HepG2 (cell line): ENCODE results near the gene TPPP2. TPM values are rescaled to one million over a fixed set of nuclear protein-coding genes. Genes with fewer than 3 reads are reported as not detected.

Experiments used
- ARNT ChIP-seq: fragments of 450-650 bp; IDR thresholded peaks from 2 replicates; pipeline ENCODE4 v1.6.1; 2017
- ARNT2 ChIP-seq: sonication (generic); formaldehyde crosslinking; IDR thresholded peaks from 2 replicates; pipeline ENCODE4 v1.8.0; 2022; ENCODE audit warnings: mild to moderate bottlenecking, low read depth, missing genetic modification reagents, moderate library complexity
- ETV6 ChIP-seq: sonication (generic); formaldehyde crosslinking; conservative IDR thresholded peaks from 2 replicates; pipeline ENCODE4 v1.4.0; 2020; ENCODE audit warnings: missing genetic modification reagents
- HDAC2 ChIP-seq: sonication (generic); formaldehyde crosslinking; IDR thresholded peaks from 2 replicates; pipeline ENCODE4 v1.4.0; 2020; ENCODE audit warnings: missing genetic modification reagents
- HES4 ChIP-seq: sonication (generic); formaldehyde crosslinking; IDR thresholded peaks from 2 replicates; pipeline ENCODE4 v1.9.0; 2021; ENCODE audit warnings: mild to moderate bottlenecking, missing genetic modification reagents, borderline replicate concordance
- MYC ChIP-seq: sonication (generic); formaldehyde crosslinking; IDR thresholded peaks from 2 replicates; pipeline ENCODE4 v1.9.0; 2021; ENCODE audit warnings: missing genetic modification reagents, borderline replicate concordance
- SALL1 ChIP-seq: sonication (generic); formaldehyde crosslinking; IDR thresholded peaks from 2 replicates; pipeline ENCODE4 v1.8.0; 2022; ENCODE audit warnings: mild to moderate bottlenecking, missing genetic modification reagents
- SIN3B ChIP-seq: fragments of 150-350 bp; IDR thresholded peaks from 2 replicates; pipeline ENCODE4 v1.6.1; 2014; ENCODE audit warnings: low read length
- SRY ChIP-seq: sonication (generic); formaldehyde crosslinking; IDR thresholded peaks from 2 replicates; pipeline ENCODE4 v1.8.0; 2022; ENCODE audit warnings: mild to moderate bottlenecking, missing genetic modification reagents
- ZKSCAN1 ChIP-seq: fragments of 150-350 bp; IDR thresholded peaks from 2 replicates; pipeline ENCODE4 v1.6.1; 2014; ENCODE audit warnings: low read length
- ZNF296 ChIP-seq: sonication (generic); formaldehyde crosslinking; conservative IDR thresholded peaks from 2 replicates; pipeline ENCODE4 v1.5.0; 2020; ENCODE audit warnings: mild to moderate bottlenecking, missing genetic modification reagents
- ZNF331 ChIP-seq: sonication (generic); formaldehyde crosslinking; IDR thresholded peaks from 2 replicates; pipeline ENCODE4 v1.4.0; 2020; ENCODE audit warnings: missing genetic modification reagents
- ZNF441 ChIP-seq: sonication (generic); formaldehyde crosslinking; IDR thresholded peaks from 2 replicates; pipeline ENCODE4 v1.7.0; 2021; ENCODE audit warnings: missing genetic modification reagents, borderline replicate concordance
- ZNF543 ChIP-seq: sonication (generic); formaldehyde crosslinking; IDR thresholded peaks from 2 replicates; pipeline ENCODE4 v1.4.0; 2020; ENCODE audit warnings: mild to moderate bottlenecking, missing genetic modification reagents
- polyA plus RNA-seq, 8 experiments: library from polyadenylated mRNA; depleted of rRNA in 3 of 8; stranded (reverse) in 7 of 8; unstranded in 1 of 8; fragments of >200 nt; fragmentation: Illumina TruSeq in 4 of 8; extraction: Trizol in 4 of 8; gene quantifications; 2 replicates each; pipeline versions ENCODE4 v1.2.1 to v1.2.3, GENCODE V29; 2011 to 2016; ENCODE audit warnings: low read depth in 4 of 8, missing spikeins in 1 of 8, mixed read lengths in 1 of 8; ENCODE audit not compliant: insufficient read depth in 1 of 8
- total RNA-seq, 5 experiments: library from RNA; depleted of rRNA; stranded (reverse); fragments of >200 nt; fragmentation: Illumina TruSeq; extraction: Trizol; gene quantifications; 2 replicates each; pipeline ENCODE4 v1.2.3, GENCODE V29; 2016; ENCODE audit warnings: low read depth in 1 of 5
- TF ChIP-seq, protein P1 (sequence below): sonication (generic); formaldehyde crosslinking; IDR thresholded peaks from 2 replicates; pipeline ENCODE4 v1.5.0; 2020; ENCODE audit warnings: missing genetic modification reagents
- TF ChIP-seq, protein P2 (sequence below): sonication (generic); formaldehyde crosslinking; IDR thresholded peaks from 2 replicates; pipeline ENCODE4 v1.5.1; 2020; ENCODE audit warnings: mild to moderate bottlenecking, missing genetic modification reagents, moderate library complexity
- TF ChIP-seq, protein P3 (sequence below): sonication (generic); formaldehyde crosslinking; IDR thresholded peaks from 2 replicates; pipeline ENCODE4 v1.9.0; 2021; ENCODE audit warnings: missing genetic modification reagents, mild to moderate bottlenecking, borderline replicate concordance
- TF ChIP-seq, protein P4 (sequence below): sonication (generic); formaldehyde crosslinking; IDR thresholded peaks from 2 replicates; pipeline ENCODE4 v1.8.1; 2023; ENCODE audit warnings: missing genetic modification reagents, inconsistent platforms, borderline replicate concordance

The TPPP2 gene
- total and polyA plus RNA-seq, 2 of the 13 experiments (the other 11 are each of a cell fraction or from before 2014, with no cell fraction given), result 0.58 to 4.2 TPM

DNA sequence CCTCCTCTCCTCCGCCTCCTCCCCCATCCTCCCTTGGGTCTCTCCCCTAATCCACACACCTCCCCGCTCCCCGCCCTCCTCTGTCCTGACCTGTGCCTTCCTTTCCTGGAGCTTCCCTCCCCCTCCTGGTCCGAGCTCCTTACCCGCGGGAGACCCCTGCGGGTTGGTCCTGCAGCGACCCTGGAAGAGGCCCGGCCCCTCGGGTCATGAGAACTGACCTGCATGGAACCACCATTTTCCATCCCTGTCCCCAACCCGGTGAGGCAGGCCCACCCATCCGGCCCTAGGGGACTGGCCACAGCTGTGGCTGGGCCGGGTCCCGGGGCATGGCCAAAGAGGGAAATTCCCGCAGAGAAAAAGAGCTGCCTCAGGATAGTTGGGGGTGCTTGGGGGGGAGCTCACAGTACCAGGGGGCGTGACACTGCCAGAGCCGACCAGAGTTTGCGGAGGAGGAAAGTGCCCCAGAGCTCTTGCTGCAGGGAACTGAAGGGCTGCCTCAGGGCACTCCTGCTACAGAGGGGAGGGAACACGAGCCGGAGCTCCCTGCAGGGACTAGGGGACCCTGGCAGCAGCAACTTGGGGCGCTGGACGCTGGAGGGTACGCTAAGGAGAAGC is 40.7 kb downstream of the TPPP2 start (continued):
- TF ChIP-seq, protein P1, sequence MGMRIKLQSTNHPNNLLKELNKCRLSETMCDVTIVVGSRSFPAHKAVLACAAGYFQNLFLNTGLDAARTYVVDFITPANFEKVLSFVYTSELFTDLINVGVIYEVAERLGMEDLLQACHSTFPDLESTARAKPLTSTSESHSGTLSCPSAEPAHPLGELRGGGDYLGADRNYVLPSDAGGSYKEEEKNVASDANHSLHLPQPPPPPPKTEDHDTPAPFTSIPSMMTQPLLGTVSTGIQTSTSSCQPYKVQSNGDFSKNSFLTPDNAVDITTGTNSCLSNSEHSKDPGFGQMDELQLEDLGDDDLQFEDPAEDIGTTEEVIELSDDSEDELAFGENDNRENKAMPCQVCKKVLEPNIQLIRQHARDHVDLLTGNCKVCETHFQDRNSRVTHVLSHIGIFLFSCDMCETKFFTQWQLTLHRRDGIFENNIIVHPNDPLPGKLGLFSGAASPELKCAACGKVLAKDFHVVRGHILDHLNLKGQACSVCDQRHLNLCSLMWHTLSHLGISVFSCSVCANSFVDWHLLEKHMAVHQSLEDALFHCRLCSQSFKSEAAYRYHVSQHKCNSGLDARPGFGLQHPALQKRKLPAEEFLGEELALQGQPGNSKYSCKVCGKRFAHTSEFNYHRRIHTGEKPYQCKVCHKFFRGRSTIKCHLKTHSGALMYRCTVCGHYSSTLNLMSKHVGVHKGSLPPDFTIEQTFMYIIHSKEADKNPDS, result 0 out of 2 replicates have a peak, but pooled peaks have one; percentile 31
- TF ChIP-seq, protein P2, sequence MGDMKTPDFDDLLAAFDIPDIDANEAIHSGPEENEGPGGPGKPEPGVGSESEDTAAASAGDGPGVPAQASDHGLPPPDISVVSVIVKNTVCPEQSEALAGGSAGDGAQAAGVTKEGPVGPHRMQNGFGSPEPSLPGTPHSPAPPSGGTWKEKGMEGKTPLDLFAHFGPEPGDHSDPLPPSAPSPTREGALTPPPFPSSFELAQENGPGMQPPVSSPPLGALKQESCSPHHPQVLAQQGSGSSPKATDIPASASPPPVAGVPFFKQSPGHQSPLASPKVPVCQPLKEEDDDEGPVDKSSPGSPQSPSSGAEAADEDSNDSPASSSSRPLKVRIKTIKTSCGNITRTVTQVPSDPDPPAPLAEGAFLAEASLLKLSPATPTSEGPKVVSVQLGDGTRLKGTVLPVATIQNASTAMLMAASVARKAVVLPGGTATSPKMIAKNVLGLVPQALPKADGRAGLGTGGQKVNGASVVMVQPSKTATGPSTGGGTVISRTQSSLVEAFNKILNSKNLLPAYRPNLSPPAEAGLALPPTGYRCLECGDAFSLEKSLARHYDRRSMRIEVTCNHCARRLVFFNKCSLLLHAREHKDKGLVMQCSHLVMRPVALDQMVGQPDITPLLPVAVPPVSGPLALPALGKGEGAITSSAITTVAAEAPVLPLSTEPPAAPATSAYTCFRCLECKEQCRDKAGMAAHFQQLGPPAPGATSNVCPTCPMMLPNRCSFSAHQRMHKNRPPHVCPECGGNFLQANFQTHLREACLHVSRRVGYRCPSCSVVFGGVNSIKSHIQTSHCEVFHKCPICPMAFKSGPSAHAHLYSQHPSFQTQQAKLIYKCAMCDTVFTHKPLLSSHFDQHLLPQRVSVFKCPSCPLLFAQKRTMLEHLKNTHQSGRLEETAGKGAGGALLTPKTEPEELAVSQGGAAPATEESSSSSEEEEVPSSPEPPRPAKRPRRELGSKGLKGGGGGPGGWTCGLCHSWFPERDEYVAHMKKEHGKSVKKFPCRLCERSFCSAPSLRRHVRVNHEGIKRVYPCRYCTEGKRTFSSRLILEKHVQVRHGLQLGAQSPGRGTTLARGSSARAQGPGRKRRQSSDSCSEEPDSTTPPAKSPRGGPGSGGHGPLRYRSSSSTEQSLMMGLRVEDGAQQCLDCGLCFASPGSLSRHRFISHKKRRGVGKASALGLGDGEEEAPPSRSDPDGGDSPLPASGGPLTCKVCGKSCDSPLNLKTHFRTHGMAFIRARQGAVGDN (CRISPR knock-in tag), result peak; percentile 75
- TF ChIP-seq, protein P3, sequence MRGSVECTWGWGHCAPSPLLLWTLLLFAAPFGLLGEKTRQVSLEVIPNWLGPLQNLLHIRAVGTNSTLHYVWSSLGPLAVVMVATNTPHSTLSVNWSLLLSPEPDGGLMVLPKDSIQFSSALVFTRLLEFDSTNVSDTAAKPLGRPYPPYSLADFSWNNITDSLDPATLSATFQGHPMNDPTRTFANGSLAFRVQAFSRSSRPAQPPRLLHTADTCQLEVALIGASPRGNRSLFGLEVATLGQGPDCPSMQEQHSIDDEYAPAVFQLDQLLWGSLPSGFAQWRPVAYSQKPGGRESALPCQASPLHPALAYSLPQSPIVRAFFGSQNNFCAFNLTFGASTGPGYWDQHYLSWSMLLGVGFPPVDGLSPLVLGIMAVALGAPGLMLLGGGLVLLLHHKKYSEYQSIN, result no peak
- TF ChIP-seq HES4 (CRISPR knock-in tag) (0 out of 2 replicates have a peak, but pooled peaks have one; percentile 2), SALL1 (CRISPR knock-in tag) (no peak; the same call in 1 of the 2 replicates), ARNT2 (CRISPR knock-in tag) (peak; percentile 43; the same call in 1 of the 2 replicates), ARNT (no peak), ZKSCAN1 (no peak), ZNF331 (no peak), ZNF543 (CRISPR knock-in tag) (0 out of 2 replicates have a peak, but pooled peaks have one; percentile 60), ZNF296 (CRISPR knock-in tag) (peak; percentile 31; the same call in 1 of the 2 replicates), SRY (CRISPR knock-in tag) (0 out of 2 replicates have a peak, but pooled peaks have one; percentile 75), HDAC2 (no peak), ZNF441 (CRISPR knock-in tag) (peak; percentile 67), MYC (no peak; the same call in 1 of the 2 replicates), ETV6 (CRISPR knock-in tag) (no peak), SIN3B (no peak)
- TF ChIP-seq, protein P4, sequence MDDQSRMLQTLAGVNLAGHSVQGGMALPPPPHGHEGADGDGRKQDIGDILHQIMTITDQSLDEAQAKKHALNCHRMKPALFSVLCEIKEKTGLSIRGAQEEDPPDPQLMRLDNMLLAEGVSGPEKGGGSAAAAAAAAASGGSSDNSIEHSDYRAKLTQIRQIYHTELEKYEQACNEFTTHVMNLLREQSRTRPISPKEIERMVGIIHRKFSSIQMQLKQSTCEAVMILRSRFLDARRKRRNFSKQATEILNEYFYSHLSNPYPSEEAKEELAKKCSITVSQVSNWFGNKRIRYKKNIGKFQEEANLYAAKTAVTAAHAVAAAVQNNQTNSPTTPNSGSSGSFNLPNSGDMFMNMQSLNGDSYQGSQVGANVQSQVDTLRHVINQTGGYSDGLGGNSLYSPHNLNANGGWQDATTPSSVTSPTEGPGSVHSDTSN (CRISPR knock-in tag), result no peak
